Thyroid gland (tissue), 4 donors: ENCODE results near the gene N4BP2L2. TPM values are rescaled to one million over a fixed set of nuclear protein-coding genes. Genes with fewer than 3 reads are reported as not detected.

Experiments used
- DNase-seq, 2 donors: peaks; one replicate each; pipeline ENCODE4 v3.0.0-alpha.2; 2019
- H3K27ac ChIP-seq, 3 donors: fragments of 200-600 bp; sonication (generic); 1 replicate in 2 of 3; 2 replicates in 1 of 3; pipeline ENCODE4 v1.5.1; 2016 to 2019; ENCODE audit warnings: mild to moderate bottlenecking in 1 of 3, moderate library complexity in 1 of 3
- H3K27me3 ChIP-seq: fragments of 200-600 bp; sonication (generic); one replicate; pipeline ENCODE4 v1.5.1; 2019
- H3K36me3 ChIP-seq, 2 donors: fragments of 200-600 bp; sonication (generic); one replicate each; pipeline ENCODE4 v1.5.1; 2016 to 2019
- H3K4me1 ChIP-seq, 2 donors: fragments of 200-600 bp; sonication (generic); one replicate each; pipeline ENCODE4 v1.5.1; 2017 to 2019
- H3K4me3 ChIP-seq, 3 donors: fragments of 200-600 bp; sonication (generic); replicated peaks in 1 of 3; 1 replicate in 2 of 3; 2 replicates in 1 of 3; pipeline ENCODE4 v1.5.1; 2016; ENCODE audit warnings: mild to moderate bottlenecking in 1 of 3
- H3K9me3 ChIP-seq: fragments of 200-600 bp; sonication (generic); one replicate; pipeline ENCODE4 v1.5.1; 2017
- CTCF ChIP-seq, 6 experiments: fragments of 200-600 bp in 3 of 6; fragments of 450-650 bp in 3 of 6; sonication (generic) in 3 of 6; IDR thresholded peaks; one replicate each; pipeline ENCODE4 v1.5.1; 2016 to 2019; ENCODE audit warnings: antibody characterized with exemption in 6 of 6, mild to moderate bottlenecking in 2 of 6, inconsistent platforms in 1 of 6, moderate library complexity in 1 of 6
- POLR2A ChIP-seq, 2 donors: fragments of 450-650 bp; IDR thresholded peaks; one replicate each; pipeline ENCODE4 v1.6.1; 2017; ENCODE audit warnings: antibody characterized with exemption in 2 of 2, mild to moderate bottlenecking in 2 of 2, moderate library complexity in 1 of 2
- WGBS, 2 donors: methylation state at CpG; one replicate each; pipeline ENCODE4 v1.1.5; 2017; 5-methylcytosine and 5-hydroxymethylcytosine counted together
- intact Hi-C: fragments of 100-400 bp; cut with DNase I; formaldehyde crosslinking; loops from one replicate; pipeline ENCODE4 v1.15.1; 2023
- total RNA-seq, 4 donors: library from RNA; depleted of rRNA; stranded (reverse); fragments of >200 nt; gene quantifications; one replicate each; pipeline ENCODE4 v1.2.3, GENCODE V29; 2016

Gene N4BP2L2
- total RNA-seq, 4 donors from 2014 or later = 267 to 633 (median 382) TPM

GRCh38 chr13:32515246-32515645, 23.3 kb downstream of the N4BP2L2 start:
- DNase-seq = no peak
- intact Hi-C loops = no loop called here
- H3K4me1 ChIP-seq = no peaks in the 10 kb centered on the region
- no peaks in the 10 kb centered on the region for H3K9me3 ChIP-seq
- H3K27me3 ChIP-seq = no peaks in the 10 kb centered on the region
- peaks cover 6 to 12% of the 10 kb centered on the region in 2 donors for H3K36me3 ChIP-seq
- 91 to 93% methylated on average over 3 of the region's 3 CpGs for WGBS, 2 donors
- TF ChIP-seq POLR2A (IDR thresholded peaks at IDR 0.05) = no peak
- no peak for TF ChIP-seq CTCF (IDR thresholded peaks at IDR 0.05)
- H3K4me3 ChIP-seq = no peak overlapping the region
- no peak overlapping the region for H3K27ac ChIP-seq

DNA sequence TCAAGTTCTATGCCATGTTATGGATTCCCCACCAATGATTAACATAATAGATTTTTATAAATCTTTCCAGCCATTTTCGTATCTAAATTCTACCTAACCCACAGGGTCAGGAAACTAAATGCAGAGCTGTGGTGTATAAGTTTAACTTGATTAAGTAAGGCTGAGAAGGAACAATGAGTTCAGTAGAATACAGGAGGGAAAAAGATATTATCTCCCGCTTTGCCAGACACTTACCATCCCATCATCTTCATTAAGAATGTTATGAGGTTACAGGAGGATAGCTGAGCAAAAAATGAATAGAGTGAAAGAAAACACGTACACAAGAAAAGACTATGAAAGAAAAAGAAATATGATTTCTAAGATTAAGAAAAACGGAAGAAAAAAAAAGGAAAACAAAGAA, 27.1 kb downstream of the N4BP2L2 start:
- Histone ChIP-seq H3K9me3 (no peaks in the 10 kb centered on the region), H3K4me3 (no peak overlapping the region), H3K36me3 (peaks cover 0 to under 1% of the 10 kb centered on the region in 2 donors), H3K4me1 (no peaks in the 10 kb centered on the region), H3K27ac (no peak overlapping the region), H3K27me3 (no peaks in the 10 kb centered on the region)
- DNase-seq = no peak
- WGBS, 2 donors = 91 to 98% methylated on average over 4 of the region's 4 CpGs
- intact Hi-C loops = no loop called here
- TF ChIP-seq POLR2A (IDR thresholded peaks at IDR 0.05) (no peak), CTCF (IDR thresholded peaks at IDR 0.05) (no peak)

DNA sequence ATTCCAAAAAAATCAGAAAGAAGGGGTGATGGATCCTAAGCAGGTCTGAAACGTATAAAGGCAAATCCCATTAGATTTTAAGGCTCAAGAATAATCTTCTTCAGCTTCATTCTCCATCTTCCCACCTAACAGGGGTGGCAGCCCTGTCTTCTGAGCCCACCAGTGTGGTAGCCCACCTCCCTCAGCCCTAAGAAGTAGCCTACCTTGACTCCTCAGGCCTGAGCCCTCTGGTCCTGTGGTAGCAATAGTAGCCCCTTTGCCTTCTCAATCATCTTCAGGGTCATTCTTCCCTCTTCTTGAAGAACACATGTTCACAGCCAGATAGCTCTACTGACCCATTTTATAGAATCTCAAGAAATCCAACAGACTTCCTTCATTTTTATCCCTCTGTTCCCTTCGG, 33.7 kb downstream of the N4BP2L2 start:
- H3K27ac ChIP-seq = no peak overlapping the region
- H3K27me3 ChIP-seq = no peaks in the 10 kb centered on the region
- no peak overlapping the region for H3K4me3 ChIP-seq
- WGBS, 2 donors = 91 to 96% methylated on average over 2 of the region's 2 CpGs
- H3K4me1 ChIP-seq = no peaks in the 10 kb centered on the region
- TF ChIP-seq POLR2A (IDR thresholded peaks at IDR 0.05) = no peak
- intact Hi-C loops = no loop called here
- H3K9me3 ChIP-seq = no peaks in the 10 kb centered on the region
- DNase-seq = no peak
- peaks cover 0 to 8% of the 10 kb centered on the region in 2 donors for H3K36me3 ChIP-seq

DNA sequence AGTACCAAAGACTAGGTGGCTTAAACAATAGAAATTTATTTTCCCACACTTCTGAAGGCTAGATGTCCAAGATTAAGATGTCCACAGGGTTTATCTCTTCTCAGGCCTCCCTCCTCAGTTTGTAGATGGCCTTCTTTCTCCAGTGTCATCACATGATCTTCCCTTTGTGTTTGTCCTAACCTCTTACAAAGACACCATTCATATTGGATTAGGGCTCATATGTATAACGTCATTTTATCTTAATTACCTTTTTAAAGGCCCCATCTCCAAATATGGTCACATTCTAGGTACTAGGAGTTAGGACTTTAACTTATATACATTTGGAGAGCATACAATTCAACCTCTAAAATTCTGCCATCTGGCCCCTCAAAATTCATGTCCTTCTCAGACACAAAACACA, 34.3 kb downstream of the N4BP2L2 start:
- Histone ChIP-seq H3K9me3 (no peaks in the 10 kb centered on the region), H3K36me3 (peaks cover 0 to 8% of the 10 kb centered on the region in 2 donors), H3K27ac (no peak overlapping the region), H3K4me3 (no peak overlapping the region), H3K27me3 (no peaks in the 10 kb centered on the region), H3K4me1 (no peaks in the 10 kb centered on the region)
- TF ChIP-seq POLR2A (IDR thresholded peaks at IDR 0.05) (no peak), CTCF (IDR thresholded peaks at IDR 0.05) (no peak)
- intact Hi-C loops = no loop called here
- no peak for DNase-seq
- WGBS, 2 donors = 64 to 74% methylated on average over 1 of the region's 1 CpG

- TF ChIP-seq POLR2A (IDR thresholded peaks at IDR 0.05) (no peak), CTCF (IDR thresholded peaks at IDR 0.05) (no peak)
- intact Hi-C loops = no loop called here
- H3K27ac ChIP-seq = no peak overlapping the region
- WGBS, 2 donors = 96 to 98% methylated on average over 5 of the region's 5 CpGs
- peaks cover 0 to 8% of the 10 kb centered on the region in 2 donors for H3K36me3 ChIP-seq
- H3K4me3 ChIP-seq = no peak overlapping the region
- DNase-seq = no peak
- H3K4me1 ChIP-seq = no peaks in the 10 kb centered on the region
- no peaks in the 10 kb centered on the region for H3K9me3 ChIP-seq
- H3K27me3 ChIP-seq = no peaks in the 10 kb centered on the region
Observed at GRCh38 chr13:32503727-32504126, 34.9 kb downstream of the N4BP2L2 start.

- Histone ChIP-seq H3K9me3 (no peaks in the 10 kb centered on the region), H3K4me3 (no peak overlapping the region), H3K27me3 (no peaks in the 10 kb centered on the region), H3K27ac (no peak overlapping the region), H3K4me1 (no peaks in the 10 kb centered on the region), H3K36me3 (peaks cover 0 to 5% of the 10 kb centered on the region in 2 donors)
- no peak for DNase-seq
- intact Hi-C loops = no loop called here
- WGBS, 2 donors = 94 to 95% methylated on average over 6 of the region's 6 CpGs
- TF ChIP-seq POLR2A (IDR thresholded peaks at IDR 0.05) = no peak
- TF ChIP-seq CTCF (IDR thresholded peaks at IDR 0.05) = no peak
Observed at GRCh38 chr13:32501064-32501463, 37.5 kb downstream of the N4BP2L2 start.
